EH (cell line): ENCODE data around the gene F2R.
"Not testable (repeated sequence)": the region's sequence is repeated elsewhere in the genome, so short reads cannot be mapped to it uniquely, and the experiment has no call there.

Source experiments
- DNase-seq: peaks from one replicate; pipeline ENCODE4 v3.0.0-alpha.2; 2015; ENCODE audit warnings: low read depth

F2R gene

DNA sequence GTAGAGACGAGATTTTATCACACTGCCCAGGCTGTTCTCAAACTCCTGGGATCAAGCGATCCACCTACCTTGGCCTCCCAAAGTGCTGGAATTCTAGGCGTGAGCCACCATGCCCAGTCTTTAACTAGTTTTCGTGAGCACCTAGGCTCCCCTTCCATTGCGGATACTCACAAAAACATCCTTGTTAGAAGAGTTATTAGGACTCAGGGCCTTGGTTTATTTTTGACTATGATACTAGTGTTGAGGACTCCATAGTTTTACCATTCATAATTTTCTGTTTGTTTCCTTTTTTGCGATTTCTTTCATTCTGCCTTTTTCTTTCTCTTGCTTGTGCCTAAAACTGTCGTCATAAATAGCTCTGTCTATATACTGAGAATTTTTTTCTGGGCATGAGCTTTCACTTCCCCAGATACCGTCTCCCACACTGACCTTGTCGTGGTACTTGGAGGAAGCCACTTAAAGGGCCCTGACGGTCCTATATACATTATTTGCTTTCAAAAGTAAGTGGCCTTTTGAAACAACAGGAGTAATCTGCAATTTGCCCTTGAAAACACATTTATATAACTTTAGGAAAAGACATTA lies 5.2 kb downstream of the F2R start:
- no peak for DNase-seq

DNA sequence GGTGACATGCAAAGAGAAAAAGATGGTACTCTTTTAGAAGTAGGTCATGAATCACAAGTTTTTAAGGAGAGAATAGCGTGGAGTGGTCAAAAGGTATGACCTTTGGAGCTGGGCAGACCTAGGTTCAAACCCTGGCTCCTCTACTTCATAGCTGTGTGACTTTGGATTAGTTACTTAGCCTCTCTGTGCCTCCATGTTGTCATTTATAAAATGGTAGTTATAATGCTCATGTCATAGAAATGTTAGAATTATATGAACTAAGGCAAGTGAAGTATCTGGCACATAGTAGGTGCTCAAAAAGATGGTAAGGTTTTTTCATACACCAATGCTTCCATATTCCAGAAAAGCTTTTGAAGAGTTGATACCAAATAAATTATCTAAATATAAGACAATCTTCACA lies 7.3 kb downstream of the F2R start:
- no peak for DNase-seq

DNA sequence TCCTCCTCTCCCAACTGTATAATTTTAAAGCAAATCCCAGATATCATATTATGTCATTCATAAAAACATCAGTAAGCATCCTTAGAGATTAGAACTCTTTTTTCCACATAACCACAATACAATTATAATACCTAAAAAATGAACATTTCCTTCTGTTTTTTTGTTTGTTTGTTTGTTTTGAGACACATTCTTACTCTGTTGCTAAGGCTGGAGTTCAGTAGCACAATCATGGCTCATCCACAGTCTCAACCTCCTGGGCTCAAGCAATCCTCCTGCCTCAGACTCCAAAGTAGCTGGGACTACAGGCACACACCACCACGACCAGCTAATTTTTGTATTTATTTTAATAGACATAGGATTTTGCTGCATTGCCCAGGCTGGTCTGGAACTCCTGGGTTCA lies 8.0 kb downstream of the F2R start:
- DNase-seq: no peak

DNA sequence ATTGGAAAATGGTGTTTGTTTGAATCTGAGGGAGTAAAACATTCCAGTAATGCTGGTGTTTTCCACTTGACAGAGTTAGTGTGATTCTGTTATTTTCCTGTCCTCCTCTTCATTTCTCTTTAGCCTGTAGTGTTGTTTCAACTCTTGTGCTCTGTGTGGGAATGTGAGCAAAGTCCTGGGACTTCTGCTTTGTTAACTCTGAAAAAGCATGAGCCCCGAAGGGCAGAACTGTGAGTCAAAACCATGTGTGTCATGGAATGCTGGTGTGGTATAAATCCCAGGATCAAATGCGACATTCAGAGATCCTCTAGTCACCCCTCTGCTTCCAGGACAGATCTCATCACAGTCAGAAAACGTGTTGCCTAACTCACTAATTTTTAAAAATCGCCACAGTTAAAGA lies 8.9 kb downstream of the F2R start:
- DNase-seq: peak; percentile 91

DNA sequence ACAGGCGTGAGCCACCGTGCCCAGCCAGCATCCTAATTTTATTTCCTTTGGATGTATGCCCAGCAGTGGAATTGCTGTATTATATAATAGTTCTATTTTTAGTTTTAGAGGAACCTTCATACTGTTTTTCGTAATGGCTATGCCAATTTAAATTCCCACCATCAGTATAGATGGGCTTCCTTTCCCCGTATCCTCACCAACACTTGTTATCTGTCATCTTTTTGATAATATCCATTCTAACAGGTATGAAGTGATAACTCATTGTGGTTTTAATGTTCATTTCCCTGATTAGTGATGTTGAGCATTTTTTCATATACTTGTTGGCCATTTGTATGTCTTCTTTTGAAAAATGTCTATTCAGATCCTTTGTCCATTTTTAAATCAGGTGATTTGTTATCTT lies 13.0 kb downstream of the F2R start:
- no peak for DNase-seq

DNA sequence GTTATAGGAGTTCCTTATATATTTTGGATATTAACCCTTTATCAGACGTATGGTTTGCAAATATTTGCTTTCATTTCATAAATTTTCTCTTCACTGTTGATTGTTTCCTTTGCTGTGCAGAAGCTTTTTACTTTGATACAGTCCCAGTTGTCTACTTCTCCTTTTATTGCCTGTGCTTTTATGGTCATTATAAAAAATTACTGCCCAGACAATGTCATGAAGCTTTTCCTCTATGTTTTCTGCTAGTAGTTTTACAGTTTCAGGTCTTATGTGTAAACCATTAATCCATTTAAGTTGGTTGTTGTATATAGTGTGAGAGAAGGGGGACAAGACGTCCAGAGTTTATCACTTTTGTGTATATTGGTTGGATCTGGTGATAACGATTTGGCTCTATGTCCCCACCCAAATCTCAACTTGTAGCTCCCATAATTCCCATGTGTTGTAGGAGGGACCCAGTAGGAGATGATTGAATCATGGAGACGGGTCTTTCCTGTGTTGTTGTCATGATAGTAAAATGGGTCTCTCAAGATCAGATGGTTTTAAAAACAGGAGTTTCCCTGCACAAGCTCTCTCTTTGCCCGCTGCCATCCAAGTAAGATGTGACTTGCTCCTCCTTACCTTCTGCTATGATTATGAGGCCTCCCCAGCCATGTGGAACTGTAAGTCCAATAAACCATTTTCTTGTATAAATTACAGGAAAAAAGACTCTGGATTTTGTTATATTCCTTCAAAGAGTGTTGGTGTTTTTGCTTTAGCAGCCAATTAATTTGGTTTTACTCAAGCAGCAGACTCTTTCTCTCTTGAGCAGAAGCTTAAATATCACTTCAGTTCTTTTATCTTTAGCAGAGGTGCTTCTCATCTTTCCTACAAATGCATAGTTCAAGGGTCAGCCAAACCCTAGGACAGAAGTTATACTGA lies 13.7 kb downstream of the F2R start:
- no peak for DNase-seq

DNA sequence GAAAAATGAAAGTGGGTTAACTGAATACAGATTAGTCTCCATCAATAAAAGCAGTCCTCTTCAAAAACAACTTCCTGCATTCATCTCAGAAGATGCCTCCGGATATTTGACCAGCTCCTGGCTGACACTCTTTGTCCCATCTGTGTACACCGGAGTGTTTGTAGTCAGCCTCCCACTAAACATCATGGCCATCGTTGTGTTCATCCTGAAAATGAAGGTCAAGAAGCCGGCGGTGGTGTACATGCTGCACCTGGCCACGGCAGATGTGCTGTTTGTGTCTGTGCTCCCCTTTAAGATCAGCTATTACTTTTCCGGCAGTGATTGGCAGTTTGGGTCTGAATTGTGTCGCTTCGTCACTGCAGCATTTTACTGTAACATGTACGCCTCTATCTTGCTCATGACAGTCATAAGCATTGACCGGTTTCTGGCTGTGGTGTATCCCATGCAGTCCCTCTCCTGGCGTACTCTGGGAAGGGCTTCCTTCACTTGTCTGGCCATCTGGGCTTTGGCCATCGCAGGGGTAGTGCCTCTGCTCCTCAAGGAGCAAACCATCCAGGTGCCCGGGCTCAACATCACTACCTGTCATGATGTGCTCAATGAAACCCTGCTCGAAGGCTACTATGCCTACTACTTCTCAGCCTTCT lies 16.6 kb downstream of the F2R start:
- DNase-seq: no peak

DNA sequence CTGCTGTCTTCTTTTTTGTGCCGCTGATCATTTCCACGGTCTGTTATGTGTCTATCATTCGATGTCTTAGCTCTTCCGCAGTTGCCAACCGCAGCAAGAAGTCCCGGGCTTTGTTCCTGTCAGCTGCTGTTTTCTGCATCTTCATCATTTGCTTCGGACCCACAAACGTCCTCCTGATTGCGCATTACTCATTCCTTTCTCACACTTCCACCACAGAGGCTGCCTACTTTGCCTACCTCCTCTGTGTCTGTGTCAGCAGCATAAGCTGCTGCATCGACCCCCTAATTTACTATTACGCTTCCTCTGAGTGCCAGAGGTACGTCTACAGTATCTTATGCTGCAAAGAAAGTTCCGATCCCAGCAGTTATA lies 17.1 kb downstream of the F2R start:
- no peak for DNase-seq

DNA sequence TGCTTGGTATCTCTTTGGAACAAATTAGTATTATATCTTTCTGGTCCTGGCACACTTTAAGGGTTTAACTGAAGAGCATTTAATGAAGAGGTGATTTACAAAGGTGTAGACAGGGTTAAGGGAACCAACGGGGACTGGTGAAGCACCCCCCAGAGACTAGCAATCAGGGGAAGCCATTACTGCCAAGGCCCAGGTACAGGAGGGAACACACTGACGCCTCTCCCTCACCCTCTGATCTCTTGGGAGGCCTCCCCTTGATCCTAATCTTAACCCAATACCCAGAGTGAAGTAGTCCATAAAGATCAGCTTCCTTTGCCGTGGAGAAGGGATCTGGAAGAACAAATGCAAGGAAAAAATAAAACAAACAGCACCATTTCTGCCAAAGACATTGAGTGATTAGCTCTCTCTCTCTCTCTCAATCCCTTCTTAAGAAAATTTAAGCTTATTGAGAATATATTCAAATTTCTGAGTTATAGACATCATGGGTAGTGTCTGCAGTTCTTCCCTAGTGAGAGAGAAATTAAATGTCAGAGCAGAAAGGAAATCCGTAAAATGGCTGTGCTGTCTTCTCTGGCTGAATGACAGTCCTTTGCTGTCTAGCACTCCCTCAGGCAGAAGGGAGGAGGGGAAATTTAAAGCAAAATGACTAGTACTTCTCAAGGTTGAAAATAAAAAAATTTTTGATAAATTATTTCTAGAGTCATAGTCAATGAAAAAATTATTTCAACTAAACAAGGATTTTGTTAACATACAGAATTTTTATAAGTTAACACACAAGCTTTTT lies 20.0 kb downstream of the F2R start:
- no peak for DNase-seq

DNA sequence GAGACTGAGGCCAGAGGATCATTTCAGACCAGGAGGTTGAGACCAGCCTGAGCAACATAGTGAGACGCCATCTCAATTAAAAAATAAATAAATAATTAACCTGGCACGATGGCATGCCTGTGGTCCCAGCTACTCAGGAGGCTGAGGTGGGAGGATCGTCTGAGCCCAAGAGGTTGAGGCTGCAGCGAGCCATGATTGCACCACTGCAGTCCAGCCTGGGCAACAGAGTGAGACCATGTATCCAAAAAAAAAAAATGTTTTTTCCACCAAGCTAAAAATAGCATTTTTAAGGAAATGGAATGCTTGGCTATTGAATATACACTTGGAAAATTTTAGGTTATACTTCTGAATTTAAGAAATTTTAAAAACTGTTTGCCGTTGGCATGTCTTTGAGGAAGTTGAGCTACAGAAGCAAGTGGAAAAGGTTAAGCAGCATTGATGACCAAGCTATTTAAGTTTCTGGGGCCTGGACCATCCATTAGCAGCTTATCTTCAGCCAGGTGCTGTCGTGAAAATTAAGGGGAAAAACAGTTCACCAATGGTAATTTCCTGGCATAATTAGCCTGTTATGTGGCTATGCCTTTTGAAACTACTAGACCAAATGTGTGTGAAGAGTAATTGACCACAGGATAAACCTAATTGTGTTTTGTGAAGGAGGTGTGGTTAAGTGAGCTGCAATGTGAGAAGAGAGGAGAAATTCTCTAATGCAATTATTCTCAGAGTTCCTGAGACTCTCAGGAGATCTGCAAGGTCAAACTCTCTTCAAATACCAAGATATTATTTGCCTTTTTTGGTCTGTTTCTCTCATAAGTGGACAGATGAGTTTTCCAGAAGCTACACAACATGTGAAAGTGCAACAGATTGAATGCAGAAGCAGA lies 21.0 kb downstream of the F2R start:
- DNase-seq: no peak

DNA sequence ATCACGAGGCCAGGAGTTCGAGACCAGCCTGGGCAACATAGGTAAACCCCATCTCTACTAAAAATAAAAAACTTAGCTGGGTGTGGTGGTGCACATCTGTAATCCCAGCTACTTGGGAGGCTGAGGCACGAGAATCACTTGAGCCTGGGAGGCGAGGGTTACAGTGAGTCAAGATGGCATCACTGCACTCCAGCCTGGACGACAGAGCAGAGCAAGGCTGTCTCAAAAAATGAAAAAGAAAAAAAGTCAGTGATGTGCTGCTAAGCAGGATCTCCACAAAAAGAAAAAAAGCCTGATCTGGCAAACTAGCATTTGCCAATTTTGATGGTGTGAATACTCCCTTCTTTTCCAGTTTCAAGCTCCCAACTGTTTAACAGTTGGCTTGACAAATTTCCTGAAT lies 21.9 kb downstream of the F2R start:
- no peak for DNase-seq

DNA sequence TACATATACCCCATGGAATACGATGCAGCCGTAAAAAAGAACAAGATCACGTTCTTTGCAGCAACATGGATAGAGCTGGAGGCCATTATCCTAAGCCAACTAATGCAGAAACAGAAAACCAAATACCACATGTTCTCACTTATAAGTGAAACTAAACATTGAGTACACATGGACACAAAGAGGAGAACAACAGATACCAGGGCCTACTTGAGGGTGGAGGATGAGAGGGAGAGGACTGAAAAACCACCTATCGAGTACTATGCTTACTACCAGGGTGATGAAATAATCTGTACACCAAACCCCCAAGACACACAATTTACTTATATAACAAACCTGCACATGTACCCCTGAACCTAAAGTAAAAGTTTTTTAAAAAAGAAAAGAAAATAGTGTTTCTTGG lies 25.6 kb downstream of the F2R start:
- DNase-seq: not testable (repeated sequence)

DNA sequence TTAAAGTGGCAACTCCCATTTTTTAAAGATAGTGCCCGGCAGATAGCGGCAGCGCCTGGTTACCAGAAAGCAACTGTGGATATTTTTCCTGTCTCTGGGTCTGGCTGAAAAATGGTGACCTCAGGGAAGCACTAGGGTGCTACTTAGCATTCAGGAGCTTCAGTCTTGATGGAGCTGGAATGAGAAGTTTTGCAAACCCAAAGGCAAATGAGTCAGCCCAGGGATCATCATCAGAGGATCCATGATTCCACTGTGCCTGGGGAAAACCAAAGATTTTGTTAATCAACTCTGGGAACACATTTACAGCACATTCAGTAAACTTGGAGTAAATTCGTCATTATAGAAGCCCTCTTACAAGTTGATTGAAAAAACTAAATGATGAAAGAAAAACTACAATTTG lies 26.7 kb downstream of the F2R start:
- peak; percentile 68 for DNase-seq

DNA sequence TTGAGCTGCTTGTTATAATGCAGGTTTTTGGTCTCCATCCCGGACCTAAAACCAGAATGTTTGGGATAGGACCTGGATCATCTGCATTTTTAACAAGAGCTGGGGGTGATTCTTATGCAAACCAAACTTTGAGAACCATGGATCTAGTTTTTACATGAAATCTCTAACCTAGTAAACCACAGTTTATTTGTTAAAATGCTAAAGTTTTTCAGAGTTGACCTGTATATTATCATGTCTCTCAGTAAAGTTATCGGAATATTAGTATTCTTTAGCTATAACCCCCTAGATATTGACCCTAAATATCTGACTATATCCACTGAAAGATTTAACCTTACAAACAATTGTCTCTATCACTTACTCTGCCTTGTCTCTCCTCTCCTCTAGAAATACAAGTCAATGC lies 28.7 kb downstream of the F2R start:
- DNase-seq: no peak

DNA sequence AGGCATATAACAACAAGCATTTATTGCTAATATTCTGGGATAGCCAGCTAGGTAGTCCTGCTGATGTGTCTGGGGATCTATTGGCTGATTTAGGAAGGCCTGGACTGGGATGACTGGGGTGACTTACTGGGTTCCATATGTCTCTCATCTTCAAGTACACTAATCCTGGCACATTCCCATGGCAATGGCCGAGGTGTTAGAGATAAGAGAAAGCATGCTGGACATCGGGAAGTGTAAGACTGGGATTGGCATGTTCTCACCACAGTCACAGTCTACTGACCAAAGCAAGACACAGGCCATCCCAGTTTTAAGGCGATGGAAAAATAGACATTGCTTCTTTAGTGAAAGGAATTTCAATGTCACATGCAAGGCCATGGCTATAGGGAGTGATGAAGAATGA lies 29.7 kb downstream of the F2R start:
- no peak for DNase-seq

DNA sequence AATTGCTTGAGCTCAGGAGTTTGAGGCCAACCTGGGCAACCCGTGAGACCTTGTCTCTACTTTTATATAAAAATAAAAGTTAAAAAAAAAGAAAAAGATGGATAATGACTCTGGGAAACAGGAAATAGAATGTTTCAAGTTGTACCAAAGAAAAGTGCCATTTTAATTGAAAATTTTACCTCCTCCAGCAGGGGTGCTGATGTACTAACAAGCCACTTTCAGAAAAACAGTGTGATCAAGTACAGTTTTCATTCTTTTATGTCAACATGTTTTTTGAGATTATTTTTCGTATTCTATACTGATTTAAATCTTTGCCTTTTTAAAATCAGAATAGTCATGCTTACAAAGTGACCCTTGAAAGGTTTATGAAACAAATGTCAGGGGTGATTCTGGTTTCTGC lies 30.8 kb downstream of the F2R start:
- no peak for DNase-seq

DNA sequence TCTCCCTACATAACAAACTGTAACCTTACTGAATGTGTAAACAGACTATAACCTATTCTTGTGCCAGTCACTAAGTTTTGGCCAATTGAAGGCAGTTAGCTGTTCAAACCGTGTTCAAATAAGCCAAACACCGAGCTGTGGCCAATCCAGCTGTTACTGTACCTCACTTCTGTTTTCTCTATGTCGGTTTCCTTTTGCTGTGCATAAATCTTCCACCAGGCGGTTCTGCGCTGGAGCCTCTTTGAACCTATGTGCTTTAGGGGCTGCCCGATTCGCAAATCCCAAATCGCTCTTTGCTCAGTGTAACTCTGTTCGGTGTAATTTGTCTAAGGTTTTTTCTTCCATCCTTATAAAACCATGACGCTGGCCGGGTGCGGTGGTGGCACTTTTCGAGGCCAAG lies 31.8 kb downstream of the F2R start:
- DNase-seq: no peak

DNA sequence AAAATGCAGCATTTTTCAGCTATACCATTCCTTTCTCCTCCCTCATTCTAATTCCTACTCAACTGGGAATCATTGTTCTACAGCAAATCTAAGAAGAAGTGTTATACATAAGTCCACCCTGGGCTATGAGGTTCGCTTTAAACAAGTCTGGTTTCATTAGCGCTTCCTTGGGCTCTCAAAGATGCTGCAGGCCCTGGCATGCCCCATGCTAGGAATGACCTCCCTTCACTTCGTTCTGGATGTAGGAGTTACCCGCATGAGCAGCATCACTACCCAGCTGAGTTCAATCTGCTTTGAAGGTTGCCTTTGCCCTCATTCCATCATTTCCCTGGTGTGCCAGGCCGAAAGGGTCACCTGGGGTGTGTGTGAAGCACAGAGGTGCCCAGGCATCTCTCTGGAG lies 35.4 kb downstream of the F2R start:
- DNase-seq: no peak

DNA sequence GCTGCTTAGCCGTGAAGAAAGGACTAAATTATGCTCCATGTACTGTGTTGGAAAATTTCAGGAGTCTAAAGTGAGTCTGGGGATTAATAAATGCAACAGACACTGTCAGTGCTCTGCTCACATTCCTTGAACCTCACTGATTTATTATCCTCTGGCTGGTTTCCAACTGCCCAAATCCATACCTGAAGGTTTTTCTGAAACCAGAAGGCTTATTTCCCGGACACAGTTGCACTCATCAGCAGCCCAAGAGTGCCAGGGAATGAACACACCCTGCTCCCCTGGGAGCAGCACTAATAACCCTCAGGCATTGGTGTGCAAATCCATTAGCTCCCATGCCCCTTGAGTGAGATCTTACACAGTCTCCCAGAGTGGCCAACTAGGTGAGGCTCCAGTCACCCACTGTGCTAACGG lies 38.7 kb downstream of the F2R start:
- DNase-seq: no peak

DNA sequence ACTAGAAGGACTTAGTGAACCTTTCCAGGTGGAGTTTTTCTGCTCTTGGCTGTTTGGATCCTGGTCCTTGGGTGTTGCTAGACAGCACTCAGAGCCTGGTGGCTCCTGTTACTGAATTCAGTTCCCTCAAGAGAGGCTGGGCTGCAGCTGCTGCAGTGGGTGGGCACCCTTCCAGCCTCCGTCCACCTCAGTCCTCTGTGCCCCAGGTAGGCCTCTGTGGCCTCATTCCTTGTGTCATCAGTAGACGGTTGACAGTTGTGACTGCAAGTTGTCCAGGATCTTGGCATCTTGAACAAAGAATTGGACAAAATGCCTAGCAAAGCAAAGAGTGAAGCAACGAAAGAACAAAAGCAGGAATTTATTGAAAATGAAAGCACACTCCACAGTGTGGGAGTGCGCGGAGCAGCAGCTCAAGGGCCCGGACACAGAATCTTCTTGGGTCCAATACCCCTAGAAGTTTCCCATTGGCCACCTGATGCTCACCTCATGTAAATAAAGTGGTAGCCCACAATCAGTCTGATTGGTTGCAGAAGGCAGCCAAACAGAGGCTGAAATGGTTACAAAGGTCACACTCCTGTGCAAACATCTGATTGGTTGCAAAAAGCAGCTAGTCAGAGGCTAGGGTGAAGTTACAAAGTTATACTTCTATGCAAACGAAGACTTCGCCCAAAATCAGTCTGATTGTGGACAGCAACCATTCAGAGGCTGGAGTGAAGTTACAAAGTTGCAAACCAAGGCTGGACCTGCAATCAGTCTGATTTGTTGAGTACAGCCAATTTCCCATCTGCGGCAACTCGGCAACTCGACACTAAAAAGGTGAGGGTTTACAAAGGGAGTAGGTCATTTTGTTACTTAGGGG lies 40.1 kb downstream of the F2R start:
- no peak for DNase-seq

DNA sequence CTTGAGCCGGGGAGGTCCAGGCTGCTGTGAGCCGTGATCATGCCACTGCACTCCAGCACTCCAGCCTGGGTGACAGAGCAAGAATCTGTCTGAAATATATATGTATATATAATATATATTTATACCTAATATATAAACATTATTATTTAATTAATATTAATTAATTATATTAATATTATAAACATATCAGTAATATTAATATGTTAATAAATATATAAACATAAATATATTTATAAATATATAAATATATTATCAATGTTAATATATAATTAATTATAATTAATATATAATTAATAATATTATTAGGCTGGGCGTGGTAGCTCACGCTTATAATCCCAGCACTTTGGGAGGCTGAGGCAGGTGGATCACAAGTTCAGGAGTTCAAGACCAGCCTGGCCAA lies 41.1 kb downstream of the F2R start:
- DNase-seq: no peak
